Measurements from ENCODE around the gene AMPH.

DNA sequence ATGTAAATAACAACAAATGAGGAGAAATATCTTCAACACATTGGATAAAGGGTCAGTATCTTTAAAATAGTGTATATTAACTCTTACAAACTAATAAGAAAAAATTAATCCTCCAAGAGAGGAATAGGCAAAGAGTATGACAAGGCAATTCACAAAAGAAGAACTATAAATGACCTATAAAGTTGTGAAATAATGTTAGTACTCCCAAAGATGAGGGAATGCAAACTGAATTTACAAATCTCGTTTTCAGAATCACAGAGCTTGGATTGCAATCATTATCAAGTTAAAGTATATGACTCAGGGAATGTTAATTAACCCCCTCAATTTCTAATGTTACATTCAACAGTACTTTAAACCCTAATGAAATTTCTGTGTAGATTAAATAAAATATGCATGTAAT is 270.4 kb downstream of the AMPH start:
- TF ChIP-seq, protein P1, sequence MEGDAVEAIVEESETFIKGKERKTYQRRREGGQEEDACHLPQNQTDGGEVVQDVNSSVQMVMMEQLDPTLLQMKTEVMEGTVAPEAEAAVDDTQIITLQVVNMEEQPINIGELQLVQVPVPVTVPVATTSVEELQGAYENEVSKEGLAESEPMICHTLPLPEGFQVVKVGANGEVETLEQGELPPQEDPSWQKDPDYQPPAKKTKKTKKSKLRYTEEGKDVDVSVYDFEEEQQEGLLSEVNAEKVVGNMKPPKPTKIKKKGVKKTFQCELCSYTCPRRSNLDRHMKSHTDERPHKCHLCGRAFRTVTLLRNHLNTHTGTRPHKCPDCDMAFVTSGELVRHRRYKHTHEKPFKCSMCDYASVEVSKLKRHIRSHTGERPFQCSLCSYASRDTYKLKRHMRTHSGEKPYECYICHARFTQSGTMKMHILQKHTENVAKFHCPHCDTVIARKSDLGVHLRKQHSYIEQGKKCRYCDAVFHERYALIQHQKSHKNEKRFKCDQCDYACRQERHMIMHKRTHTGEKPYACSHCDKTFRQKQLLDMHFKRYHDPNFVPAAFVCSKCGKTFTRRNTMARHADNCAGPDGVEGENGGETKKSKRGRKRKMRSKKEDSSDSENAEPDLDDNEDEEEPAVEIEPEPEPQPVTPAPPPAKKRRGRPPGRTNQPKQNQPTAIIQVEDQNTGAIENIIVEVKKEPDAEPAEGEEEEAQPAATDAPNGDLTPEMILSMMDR (IDR thresholded peaks at IDR 0.05) = no peak
- TF ChIP-seq EP300 (IDR thresholded peaks at IDR 0.05) (no peak), POLR2A (IDR thresholded peaks at IDR 0.05; ENCODE audit: low read depth) (no peak), POLR2AphosphoS5 (IDR thresholded peaks at IDR 0.05) (no peak)

All from esophagus muscularis mucosa (tissue), 4 donors.